Prostate gland (tissue), 2 donors: ENCODE data around the gene FHIT. TPM values are rescaled to one million over a fixed set of nuclear protein-coding genes. Genes with fewer than 3 reads are reported as not detected.

Source experiments
- DNase-seq: peaks from one replicate; pipeline ENCODE4 v3.0.0-alpha.2; 2019; ENCODE audit warnings: low spot score
- H3K27ac ChIP-seq, 2 donors: fragments of 200-600 bp; sonication (generic); 2 replicates each; pipeline ENCODE4 v1.5.1; 2017 to 2019
- H3K27me3 ChIP-seq: fragments of 200-600 bp; sonication (generic); replicated peaks from 2 replicates; pipeline ENCODE4 v1.5.1; 2019; ENCODE audit not compliant: insufficient read depth
- H3K36me3 ChIP-seq, 2 donors: fragments of 200-600 bp; sonication (generic); 1 replicate in 1 of 2; 2 replicates in 1 of 2; pipeline versions ENCODE4 v1.5.1 to v1.8.1; 2017 to 2019
- H3K4me1 ChIP-seq: fragments of 200-600 bp; sonication (generic); replicated peaks from 2 replicates; pipeline ENCODE4 v1.5.1; 2019
- H3K4me3 ChIP-seq, 2 donors: fragments of 200-600 bp; sonication (generic); 2 replicates each; pipeline ENCODE4 v1.5.1; 2017 to 2019
- H3K9me3 ChIP-seq: fragments of 200-600 bp; sonication (generic); 2 replicates; pipeline ENCODE4 v1.5.1; 2017
- CTCF ChIP-seq, 4 experiments: fragments of 200-600 bp in 2 of 4; fragments of 450-650 bp in 2 of 4; sonication (generic) in 2 of 4; IDR thresholded peaks; 1 replicate in 3 of 4; 2 replicates in 1 of 4; pipeline ENCODE4 v1.5.1; 2016 to 2019; ENCODE audit warnings: antibody characterized with exemption in 4 of 4, mild to moderate bottlenecking in 2 of 4, moderate library complexity in 2 of 4
- POLR2A ChIP-seq: fragments of 450-650 bp; IDR thresholded peaks from one replicate; pipeline ENCODE4 v1.6.1; 2016; ENCODE audit warnings: antibody characterized with exemption, mild to moderate bottlenecking
- POLR2AphosphoS5 ChIP-seq: sonication (generic); formaldehyde crosslinking; IDR thresholded peaks from one replicate; pipeline ENCODE4 v1.6.1; 2017; ENCODE audit warnings: antibody characterized with exemption
- WGBS: methylation state at CpG from one replicate; pipeline ENCODE4 v1.1.5; 2018; 5-methylcytosine and 5-hydroxymethylcytosine counted together
- intact Hi-C: fragments of 100-400 bp; cut with DNase I; formaldehyde crosslinking; loops from one replicate; pipeline ENCODE4 v1.14.2; 2022
- total RNA-seq, 2 donors: library from RNA; depleted of rRNA; stranded (reverse); fragments of >200 nt; gene quantifications; one replicate each; pipeline ENCODE4 v1.1.0, GENCODE V29; 2016

FHIT gene
- total RNA-seq, 2 donors from 2014 or later: 6.4 to 10.4 TPM

GRCh38 chr3:59817511-59817910, 1433.7 kb downstream of the FHIT start:
- peak overlapping the region in 1 of 2 donors; percentile 21 for H3K27ac ChIP-seq
- 30% methylated on average over 4 of the region's 4 CpGs for WGBS

GRCh38 chr3:59816312-59816711, 1434.9 kb downstream of the FHIT start:
- Histone ChIP-seq H3K27me3 (no peaks in the 10 kb centered on the region), H3K4me1 (no peaks in the 10 kb centered on the region), H3K36me3 (no peaks in the 10 kb centered on the region), H3K27ac (no peak overlapping the region), H3K4me3 (no peak overlapping the region), H3K9me3 (no peaks in the 10 kb centered on the region)
- TF ChIP-seq POLR2A (no peak), CTCF (IDR thresholded peaks at IDR 0.05) (no peak), POLR2AphosphoS5 (no peak)
- no peak for DNase-seq
- 85% methylated on average over 1 of the region's 1 CpG for WGBS
- intact Hi-C loops: no loop called here

More at GRCh38 chr3:59817511-59817910, 1433.7 kb downstream of the FHIT start:
- H3K27me3 ChIP-seq: no peaks in the 10 kb centered on the region
- no peak for DNase-seq
- TF ChIP-seq POLR2AphosphoS5 (no peak), POLR2A (no peak), CTCF (IDR thresholded peaks at IDR 0.05) (no peak)
- intact Hi-C loops: no loop called here
- H3K4me3 ChIP-seq: no peak overlapping the region
- H3K9me3 ChIP-seq: no peaks in the 10 kb centered on the region
- no peaks in the 10 kb centered on the region for H3K36me3 ChIP-seq
- H3K4me1 ChIP-seq: no peaks in the 10 kb centered on the region

GRCh38 chr3:59813148-59813538, 1438.1 kb downstream of the FHIT start:
- H3K4me3 ChIP-seq: no peak overlapping the region
- no peak for DNase-seq
- H3K36me3 ChIP-seq: no peaks in the 10 kb centered on the region
- H3K4me1 ChIP-seq: no peaks in the 10 kb centered on the region
- WGBS: 79% methylated on average over 7 of the region's 7 CpGs
- intact Hi-C loops: no loop called here
- H3K9me3 ChIP-seq: no peaks in the 10 kb centered on the region
- TF ChIP-seq POLR2AphosphoS5 (no peak), POLR2A (no peak), CTCF (IDR thresholded peaks at IDR 0.05) (no peak)
- no peak overlapping the region for H3K27ac ChIP-seq
- no peaks in the 10 kb centered on the region for H3K27me3 ChIP-seq

- no peak overlapping the region for H3K4me3 ChIP-seq
- H3K9me3 ChIP-seq: no peaks in the 10 kb centered on the region
- TF ChIP-seq POLR2A (no peak), CTCF (IDR thresholded peaks at IDR 0.05) (no peak), POLR2AphosphoS5 (no peak)
- no peaks in the 10 kb centered on the region for H3K27me3 ChIP-seq
- intact Hi-C loops: no loop called here
- no peaks in the 10 kb centered on the region for H3K4me1 ChIP-seq
- no peak for DNase-seq
- H3K36me3 ChIP-seq: no peaks in the 10 kb centered on the region
- 85% methylated on average over 11 of the region's 11 CpGs for WGBS
- H3K27ac ChIP-seq: no peak overlapping the region
Measured at GRCh38 chr3:59812237-59813147, 1438.8 kb downstream of the FHIT start.

GRCh38 chr3:59811160-59811559, 1440.1 kb downstream of the FHIT start:
- WGBS: 40% methylated on average over 2 of the region's 2 CpGs
- Histone ChIP-seq H3K4me3 (no peak overlapping the region), H3K9me3 (no peaks in the 10 kb centered on the region), H3K27me3 (no peaks in the 10 kb centered on the region), H3K27ac (no peak overlapping the region), H3K36me3 (no peaks in the 10 kb centered on the region), H3K4me1 (no peaks in the 10 kb centered on the region)
- intact Hi-C loops: no loop called here
- DNase-seq: no peak
- no peak for TF ChIP-seq POLR2AphosphoS5
- no peak for TF ChIP-seq CTCF (IDR thresholded peaks at IDR 0.05)
- no peak for TF ChIP-seq POLR2A
